GM21576 (cell line): ENCODE data around the gene ZNF778.

Experiments
- ATAC-seq: cut with Tn5 transposase; IDR thresholded peaks from one replicate; pipeline ENCODE4 v1.9.1; 2021; ENCODE audit warnings: mild to moderate bottlenecking, moderate library complexity; ENCODE audit not compliant: unreplicated experiment

ZNF778 gene

GRCh38 chr16:89193576-89194293, 23.8 kb upstream of the ZNF778 start:
- ATAC-seq, result no peak

- no peak for ATAC-seq
Measured at GRCh38 chr16:89194340-89195311, 22.9 kb upstream of the ZNF778 start.

GRCh38 chr16:89195521-89196171, 21.9 kb upstream of the ZNF778 start:
- ATAC-seq, result no peak

GRCh38 chr16:89197033-89197632, 20.4 kb upstream of the ZNF778 start:
- no peak for ATAC-seq

DNA sequence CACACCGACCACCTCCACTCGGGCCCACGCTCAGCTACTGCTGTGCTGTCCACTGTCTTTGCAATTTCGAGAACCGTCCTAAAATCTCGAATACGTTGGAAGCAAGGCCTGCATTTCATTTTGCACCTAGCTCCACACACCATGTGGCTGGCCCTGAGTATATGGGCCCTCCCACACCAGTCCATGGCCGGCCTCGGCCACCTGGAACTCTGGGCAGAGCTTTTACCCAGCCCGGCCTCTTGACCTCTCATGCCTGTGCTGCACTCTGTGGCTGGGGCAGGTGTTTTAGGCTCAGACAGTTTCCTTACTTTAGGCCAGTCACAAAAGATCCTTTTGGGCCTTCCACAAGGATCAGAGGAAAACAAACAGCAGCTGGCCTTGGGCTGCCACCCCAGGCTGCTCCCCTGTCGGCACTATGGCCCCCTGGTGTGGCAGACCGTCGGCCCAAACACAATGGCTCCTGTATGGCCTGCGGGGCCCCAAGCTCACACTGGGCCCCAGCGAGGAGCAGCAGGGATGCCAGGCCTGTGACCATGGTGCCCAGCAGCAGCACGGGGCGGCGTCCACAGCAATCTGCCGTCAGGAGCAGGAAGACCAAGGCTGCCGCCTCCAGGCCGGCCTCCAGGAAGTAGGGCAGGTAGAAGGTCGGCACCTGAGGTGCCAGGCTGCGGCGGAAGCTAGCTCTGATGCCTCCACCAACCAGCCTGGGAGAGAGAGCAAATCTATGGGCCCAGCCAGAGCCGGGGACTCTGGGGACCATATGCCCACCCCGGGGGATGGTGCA, 19.7 kb upstream of the ZNF778 start:
- ATAC-seq, result no peak

GRCh38 chr16:89198417-89199240, 18.9 kb upstream of the ZNF778 start:
- no peak for ATAC-seq

GRCh38 chr16:89199241-89200123, 18.0 kb upstream of the ZNF778 start:
- ATAC-seq, result no peak

GRCh38 chr16:89200124-89200849, 17.2 kb upstream of the ZNF778 start, which contains the start of gene SLC22A31:
Gene SLC22A31, minus strand, starts transcription at chr16:89200537. Its CDS starts 36 bp downstream, at chr16:89200501.
- ATAC-seq, result no peak

DNA sequence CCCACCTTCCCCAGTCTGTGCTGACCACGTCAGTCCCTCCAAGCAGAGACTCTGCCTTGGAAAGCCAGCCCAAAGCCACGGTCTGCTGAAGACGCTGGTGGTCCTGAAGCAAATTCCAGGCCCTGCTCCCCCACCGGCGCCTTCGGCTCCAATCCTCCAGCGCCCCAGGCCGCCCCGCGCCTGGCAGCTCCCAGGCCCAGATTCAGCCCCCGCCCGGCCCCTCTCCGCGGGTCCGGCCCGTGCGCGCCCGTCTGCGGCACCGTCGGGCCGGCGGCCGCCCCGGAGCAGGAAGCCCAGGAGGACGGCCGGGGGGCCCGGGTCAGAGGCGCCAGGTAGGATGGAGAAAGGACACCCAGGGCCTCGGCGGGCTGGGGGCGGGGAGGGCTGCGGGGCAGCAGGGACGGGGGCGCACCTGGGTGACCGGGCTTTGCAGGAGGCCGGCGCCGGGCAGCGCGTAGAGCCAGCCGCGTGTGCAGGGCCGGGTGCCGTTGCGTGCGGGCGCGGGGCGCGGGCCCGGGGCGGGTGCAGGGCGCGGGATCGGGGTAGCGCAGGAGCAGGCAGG, 16.6 kb upstream of the ZNF778 start:
- no peak for ATAC-seq

GRCh38 chr16:89201439-89202377, 15.8 kb upstream of the ZNF778 start:
- no peak for ATAC-seq

GRCh38 chr16:89202422-89203215, 14.9 kb upstream of the ZNF778 start:
- ATAC-seq, result no peak

- no peak for ATAC-seq
Measured at GRCh38 chr16:89207993-89208392, 9.5 kb upstream of the ZNF778 start.

- ATAC-seq, result no peak
Measured at GRCh38 chr16:89209522-89210044, 7.9 kb upstream of the ZNF778 start.

- ATAC-seq, result no peak
Measured at GRCh38 chr16:89210165-89210903, 7.2 kb upstream of the ZNF778 start.
